Astrocyte of the cerebellum (primary cell): ENCODE results near the gene KIRREL1.

Experiments
- DNase-seq: peaks from one replicate; pipeline ENCODE4 v3.0.0-alpha.2; 2011; ENCODE audit warnings: low read depth
- H3K4me3 ChIP-seq: 2 replicates; pipeline ENCODE4 v1.5.1; 2011; ENCODE audit warnings: mild to moderate bottlenecking, low read depth, low read length, moderate library complexity
- in situ Hi-C: cut with HindIII; loops from 2 replicates; pipeline ENCODE4 v1.10.0; 2017; ENCODE audit warnings: low sequenced_read_pairs
- TF ChIP-seq, protein P1 (sequence below): IDR thresholded peaks from 2 replicates; pipeline ENCODE4 v1.5.1; 2012; ENCODE audit warnings: low read length, low read depth, moderate library complexity, mild to moderate bottlenecking; ENCODE audit errors: missing control alignments

KIRREL1 gene

DNA sequence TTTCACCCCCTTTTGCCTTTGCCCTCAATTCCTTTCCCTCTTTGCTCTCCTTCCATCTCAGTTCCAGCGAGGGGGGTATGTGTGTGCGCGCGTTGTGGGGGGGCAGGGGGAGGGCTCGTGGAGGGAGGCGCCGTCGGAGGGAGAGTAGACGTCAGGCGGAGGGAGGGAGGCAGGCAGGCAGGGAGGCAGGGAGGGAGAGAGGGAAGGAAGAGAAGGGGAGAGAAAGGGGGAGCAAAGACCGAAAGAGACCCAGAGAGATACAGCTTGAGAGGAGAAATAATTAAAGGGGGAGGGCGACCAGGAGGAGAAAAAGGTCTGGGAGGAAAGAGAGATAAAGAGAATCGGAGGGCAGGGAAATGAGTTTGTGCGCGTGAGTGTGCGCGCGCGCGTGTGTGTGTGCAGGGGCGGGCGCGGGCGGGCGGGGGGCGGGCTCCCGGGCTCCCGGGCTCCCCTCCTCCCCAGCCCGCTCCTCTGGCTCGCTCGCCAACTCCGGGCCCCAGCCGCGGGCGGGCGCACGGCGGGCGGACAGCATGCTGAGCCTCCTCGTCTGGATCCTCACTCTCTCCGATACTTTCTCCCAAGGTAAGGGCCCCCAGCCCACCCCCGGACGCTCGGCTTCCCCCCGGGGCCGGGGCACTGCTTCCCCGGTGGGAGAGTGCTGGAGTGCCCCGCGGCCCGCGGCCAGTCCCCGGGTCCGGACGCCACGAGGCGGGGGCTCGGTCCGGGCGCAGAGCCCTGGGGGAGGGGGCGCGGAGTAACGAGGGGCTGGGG is at the start of gene KIRREL1:
Gene KIRREL1 (plus strand): TSS at position 499 of the 771 bp plus-strand sequence. CDS start 32 bp downstream, at position 531.
- in situ Hi-C loops, result no loop called here
- peak within 1 kb of the TSS; percentile 97 for H3K4me3 ChIP-seq
- no peak for DNase-seq
- TF ChIP-seq, protein P1, sequence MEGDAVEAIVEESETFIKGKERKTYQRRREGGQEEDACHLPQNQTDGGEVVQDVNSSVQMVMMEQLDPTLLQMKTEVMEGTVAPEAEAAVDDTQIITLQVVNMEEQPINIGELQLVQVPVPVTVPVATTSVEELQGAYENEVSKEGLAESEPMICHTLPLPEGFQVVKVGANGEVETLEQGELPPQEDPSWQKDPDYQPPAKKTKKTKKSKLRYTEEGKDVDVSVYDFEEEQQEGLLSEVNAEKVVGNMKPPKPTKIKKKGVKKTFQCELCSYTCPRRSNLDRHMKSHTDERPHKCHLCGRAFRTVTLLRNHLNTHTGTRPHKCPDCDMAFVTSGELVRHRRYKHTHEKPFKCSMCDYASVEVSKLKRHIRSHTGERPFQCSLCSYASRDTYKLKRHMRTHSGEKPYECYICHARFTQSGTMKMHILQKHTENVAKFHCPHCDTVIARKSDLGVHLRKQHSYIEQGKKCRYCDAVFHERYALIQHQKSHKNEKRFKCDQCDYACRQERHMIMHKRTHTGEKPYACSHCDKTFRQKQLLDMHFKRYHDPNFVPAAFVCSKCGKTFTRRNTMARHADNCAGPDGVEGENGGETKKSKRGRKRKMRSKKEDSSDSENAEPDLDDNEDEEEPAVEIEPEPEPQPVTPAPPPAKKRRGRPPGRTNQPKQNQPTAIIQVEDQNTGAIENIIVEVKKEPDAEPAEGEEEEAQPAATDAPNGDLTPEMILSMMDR, result no peak

GRCh38 chr1:157944663-157945280 is 48.7 kb upstream of the KIRREL1 start:
- in situ Hi-C loops, result no loop called here

GRCh38 chr1:157948312-157949073 is 45.0 kb upstream of the KIRREL1 start:
- in situ Hi-C loops, result no loop called here
- DNase-seq, result no peak
- no peak overlapping the region for H3K4me3 ChIP-seq
- TF ChIP-seq, protein P1, result peak; percentile 68

More at GRCh38 chr1:157944663-157945280, 48.7 kb upstream of the KIRREL1 start:
- no peak overlapping the region for H3K4me3 ChIP-seq
- TF ChIP-seq, protein P1, result no peak
- no peak for DNase-seq

DNA sequence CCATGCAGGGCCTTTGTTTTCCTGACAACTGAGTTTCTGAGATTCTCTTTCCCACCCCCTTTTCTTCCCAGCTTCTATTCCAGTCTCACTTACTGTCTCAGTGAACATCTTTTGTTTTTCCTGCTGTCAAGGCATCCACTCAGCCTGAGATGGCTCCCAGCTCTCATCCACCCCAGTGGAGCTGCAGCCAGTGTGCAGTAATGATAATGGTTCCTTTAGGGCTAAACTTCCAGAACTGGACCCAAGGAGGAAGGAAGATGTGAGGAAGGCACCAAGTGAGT is 44.4 kb upstream of the KIRREL1 start:
- no peak overlapping the region for H3K4me3 ChIP-seq
- TF ChIP-seq, protein P1, result no peak
- in situ Hi-C loops, result no loop called here
- no peak for DNase-seq

- in situ Hi-C loops, result loop anchor here (25.0 kb wide), 1 partner anchor 1061 kb away; the partner anchor contains the start of gene IFI16
- no peak overlapping the region for H3K4me3 ChIP-seq
- TF ChIP-seq, protein P1, result no peak
- no peak for DNase-seq
Observed at GRCh38 chr1:157951230-157951629, 42.2 kb upstream of the KIRREL1 start.

GRCh38 chr1:157952601-157953000 is 40.8 kb upstream of the KIRREL1 start:
- no peak for DNase-seq
- no peak overlapping the region for H3K4me3 ChIP-seq
- in situ Hi-C loops, result loop anchor here (25.0 kb wide), 1 partner anchor 1060 kb away; the partner anchor contains the start of gene IFI16
- TF ChIP-seq, protein P1, result no peak
